ENCODE data around the gene SH3BP1.
"Not testable (repeated sequence)": the region's sequence is repeated elsewhere in the genome, so short reads cannot be mapped to it uniquely, and the experiment has no call there.

The SH3BP1 gene

GRCh38 chr22:37640591-37641560, 1.4 kb downstream of the SH3BP1 start:
- Histone ChIP-seq H3K4me3 (ENCODE audit: low read length) (peak overlapping the region; percentile 81), H3K27ac (ENCODE audit: low read depth, low read length) (no peak overlapping the region), H3K27me3 (ENCODE audit: control insufficient read depth, insufficient read depth, low read length) (no peaks in the 10 kb centered on the region), H3K36me3 (ENCODE audit: control insufficient read depth, insufficient read depth, low read length) (no peaks in the 10 kb centered on the region), H3K4me1 (ENCODE audit: control insufficient read depth, insufficient read depth, low read length) (peaks cover 3% of the 10 kb centered on the region), H3K9ac (ENCODE audit: low read length) (no peak overlapping the region)

DNA sequence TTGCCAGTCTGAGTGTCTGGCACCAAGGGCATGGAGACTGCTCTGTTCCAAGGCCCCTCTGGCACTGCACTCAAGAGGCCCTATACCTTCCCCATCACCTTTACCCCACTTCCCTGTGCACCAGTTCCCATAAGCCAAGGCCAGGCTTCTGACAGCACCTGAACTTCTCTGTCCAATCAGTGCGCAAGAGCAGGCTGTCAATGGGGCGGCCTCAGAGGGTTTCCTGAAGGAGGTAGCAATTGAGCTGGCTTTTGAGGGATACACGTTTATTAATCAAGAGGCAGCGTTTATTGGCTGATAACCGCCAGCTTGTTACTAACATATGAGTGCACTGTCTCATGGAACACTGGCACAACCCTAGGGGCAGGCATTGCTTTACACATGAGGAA, 2.1 kb downstream of the SH3BP1 start:
- peak overlapping the region; percentile 45 for H3K4me3 ChIP-seq (ENCODE audit: low read length)
- H3K27ac ChIP-seq (ENCODE audit: low read depth, low read length) = no peak overlapping the region
- no peaks in the 10 kb centered on the region for H3K36me3 ChIP-seq (ENCODE audit: control insufficient read depth, insufficient read depth, low read length)
- H3K9ac ChIP-seq (ENCODE audit: low read length) = no peak overlapping the region
- peaks cover 3% of the 10 kb centered on the region for H3K4me1 ChIP-seq (ENCODE audit: control insufficient read depth, insufficient read depth, low read length)
- no peaks in the 10 kb centered on the region for H3K27me3 ChIP-seq (ENCODE audit: control insufficient read depth, insufficient read depth, low read length)

DNA sequence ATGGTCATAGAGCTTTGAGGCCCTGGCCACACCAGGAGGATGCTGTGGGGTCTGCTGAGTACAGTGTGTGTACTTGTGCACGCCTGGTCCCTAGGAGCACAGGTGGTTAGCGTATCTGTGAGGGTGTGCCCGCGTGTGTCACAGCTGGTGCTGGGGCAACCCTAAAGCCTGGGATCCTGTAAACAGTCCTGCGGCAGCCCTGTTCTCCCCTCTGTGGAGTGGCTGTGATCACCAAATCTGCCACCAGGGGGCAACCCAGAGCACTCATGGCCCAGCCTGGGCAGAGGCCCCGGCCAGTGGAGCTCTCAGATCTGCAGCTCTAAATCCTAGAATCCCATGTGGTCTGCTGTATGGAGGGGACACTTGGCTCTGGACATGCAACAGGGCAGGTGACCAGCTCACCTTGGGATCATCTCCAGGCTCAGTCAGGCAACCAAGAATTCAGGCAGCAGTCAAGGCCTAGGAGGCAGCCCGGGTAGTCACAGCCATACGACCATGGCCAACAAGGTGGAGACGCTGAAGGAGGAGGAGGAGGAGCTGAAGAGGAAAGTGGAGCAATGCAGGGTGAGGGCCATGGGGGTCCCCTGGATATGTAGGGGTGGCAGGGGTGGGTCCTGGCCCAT, 3.9 kb downstream of the SH3BP1 start:
- H3K36me3 ChIP-seq (ENCODE audit: control insufficient read depth, insufficient read depth, low read length) = no peaks in the 10 kb centered on the region
- H3K9ac ChIP-seq (ENCODE audit: low read length) = no peak overlapping the region
- H3K27ac ChIP-seq (ENCODE audit: low read depth, low read length) = no peak overlapping the region
- H3K27me3 ChIP-seq (ENCODE audit: control insufficient read depth, insufficient read depth, low read length) = no peaks in the 10 kb centered on the region
- peaks cover 3% of the 10 kb centered on the region for H3K4me1 ChIP-seq (ENCODE audit: control insufficient read depth, insufficient read depth, low read length)
- no peak overlapping the region for H3K4me3 ChIP-seq (ENCODE audit: low read length)

DNA sequence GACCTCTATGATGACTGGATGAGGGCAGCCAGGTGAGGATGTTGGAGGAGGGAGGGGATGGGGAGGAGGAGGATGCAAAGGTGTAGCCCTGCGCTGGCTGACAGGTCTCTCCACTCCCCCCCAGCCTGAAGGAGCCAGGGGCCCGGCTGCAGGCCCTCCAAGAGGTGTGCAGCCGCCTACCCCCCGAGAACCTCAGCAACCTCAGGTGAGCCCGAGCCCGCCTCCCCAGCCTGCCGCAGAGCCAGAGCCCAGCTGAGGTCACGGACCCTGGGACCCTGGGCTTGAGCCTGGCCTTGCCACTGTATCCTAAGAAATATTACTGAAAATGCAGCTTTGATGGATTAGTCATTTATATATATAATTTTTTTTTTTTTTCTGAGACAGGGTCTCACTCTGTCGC, 7.8 kb downstream of the SH3BP1 start:
- no peak overlapping the region for H3K4me3 ChIP-seq (ENCODE audit: low read length)
- H3K27ac ChIP-seq (ENCODE audit: low read depth, low read length) = no peak overlapping the region
- peaks cover 11% of the 10 kb centered on the region for H3K36me3 ChIP-seq (ENCODE audit: control insufficient read depth, insufficient read depth, low read length)

DNA sequence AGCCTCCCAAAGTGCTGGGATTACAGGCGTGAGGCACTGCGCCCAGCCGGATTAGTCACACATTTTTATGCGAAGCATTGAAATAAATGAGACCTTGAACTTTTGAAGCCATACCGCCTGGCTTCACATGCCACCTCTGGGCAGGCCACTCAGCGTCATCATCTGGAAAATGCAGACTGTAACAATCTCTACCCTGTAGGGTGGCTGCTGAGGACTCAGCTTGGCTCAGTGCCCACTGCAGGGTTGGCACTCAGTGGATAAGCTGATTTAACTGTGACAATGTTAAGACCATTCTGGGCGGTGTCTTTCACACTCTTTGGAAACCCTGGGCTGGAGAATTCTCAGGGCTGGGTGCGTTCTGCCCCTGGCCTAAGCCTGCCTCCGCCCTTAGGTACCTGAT, 8.5 kb downstream of the SH3BP1 start:
- no peak overlapping the region for H3K27ac ChIP-seq (ENCODE audit: low read depth, low read length)
- no peak overlapping the region for H3K9ac ChIP-seq (ENCODE audit: low read length)
- H3K27me3 ChIP-seq (ENCODE audit: control insufficient read depth, insufficient read depth, low read length) = no peaks in the 10 kb centered on the region
- H3K36me3 ChIP-seq (ENCODE audit: control insufficient read depth, insufficient read depth, low read length) = peaks cover 11% of the 10 kb centered on the region
- no peak overlapping the region for H3K4me3 ChIP-seq (ENCODE audit: low read length)
- no peaks in the 10 kb centered on the region for H3K4me1 ChIP-seq (ENCODE audit: control insufficient read depth, insufficient read depth, low read length)

More for the DNA sequence above, 7.8 kb downstream of the SH3BP1 start:
- Histone ChIP-seq H3K4me1 (ENCODE audit: control insufficient read depth, insufficient read depth, low read length) (no peaks in the 10 kb centered on the region), H3K9ac (ENCODE audit: low read length) (no peak overlapping the region), H3K27me3 (ENCODE audit: control insufficient read depth, insufficient read depth, low read length) (no peaks in the 10 kb centered on the region)

DNA sequence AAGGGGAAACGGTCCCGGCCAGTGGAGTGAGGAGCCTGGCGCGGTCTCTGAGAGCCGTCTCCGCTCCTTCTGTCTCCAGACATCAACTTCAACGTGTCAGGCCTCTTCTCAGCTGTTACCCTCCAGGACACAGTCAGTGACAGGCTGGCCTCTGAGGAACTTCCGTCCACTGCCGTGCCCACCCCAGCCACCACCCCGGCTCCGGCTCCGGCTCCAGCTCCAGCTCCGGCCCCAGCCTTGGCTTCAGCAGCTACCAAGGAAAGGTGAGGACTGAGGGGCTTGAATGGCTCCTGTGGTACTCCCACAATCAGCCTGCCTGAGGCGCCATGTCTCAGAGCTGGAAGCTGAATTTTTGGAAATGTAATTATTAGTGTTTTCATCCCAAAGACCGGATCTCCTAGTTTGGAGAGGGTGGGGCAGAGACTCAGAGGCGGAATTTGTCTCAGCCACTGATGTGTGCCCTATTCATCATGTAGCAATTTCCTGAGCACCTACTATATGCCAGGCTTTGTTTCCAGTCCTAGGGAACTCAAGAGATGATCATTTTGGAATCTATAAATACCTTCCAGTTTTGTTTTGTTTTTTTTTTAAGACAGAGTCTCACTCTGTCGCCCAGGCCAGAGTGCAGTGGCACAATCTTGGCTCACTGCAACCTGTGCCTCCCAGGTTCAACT, 11.1 kb downstream of the SH3BP1 start:
- no peak overlapping the region for H3K4me3 ChIP-seq (ENCODE audit: low read length)
- H3K4me1 ChIP-seq (ENCODE audit: control insufficient read depth, insufficient read depth, low read length) = no peaks in the 10 kb centered on the region
- H3K27ac ChIP-seq (ENCODE audit: low read depth, low read length) = no peak overlapping the region
- H3K36me3 ChIP-seq (ENCODE audit: control insufficient read depth, insufficient read depth, low read length) = peaks cover 11% of the 10 kb centered on the region
- H3K9ac ChIP-seq (ENCODE audit: low read length) = no peak overlapping the region
- no peaks in the 10 kb centered on the region for H3K27me3 ChIP-seq (ENCODE audit: control insufficient read depth, insufficient read depth, low read length)

GRCh38 chr22:37654563-37655251, 15.2 kb downstream of the SH3BP1 start:
- Histone ChIP-seq H3K27ac (ENCODE audit: low read depth, low read length) (no peak overlapping the region), H3K4me1 (ENCODE audit: control insufficient read depth, insufficient read depth, low read length) (peaks cover 11% of the 10 kb centered on the region), H3K9ac (ENCODE audit: low read length) (no peak overlapping the region), H3K27me3 (ENCODE audit: control insufficient read depth, insufficient read depth, low read length) (no peaks in the 10 kb centered on the region), H3K4me3 (ENCODE audit: low read length) (no peak overlapping the region), H3K36me3 (ENCODE audit: control insufficient read depth, insufficient read depth, low read length) (peaks cover 9% of the 10 kb centered on the region)

- Histone ChIP-seq H3K4me3 (ENCODE audit: low read length) (no peak overlapping the region), H3K27ac (ENCODE audit: low read depth, low read length) (no peak overlapping the region), H3K4me1 (ENCODE audit: control insufficient read depth, insufficient read depth, low read length) (peaks cover 16% of the 10 kb centered on the region), H3K36me3 (ENCODE audit: control insufficient read depth, insufficient read depth, low read length) (peaks cover 4% of the 10 kb centered on the region), H3K27me3 (ENCODE audit: control insufficient read depth, insufficient read depth, low read length) (no peaks in the 10 kb centered on the region), H3K9ac (ENCODE audit: low read length) (no peak overlapping the region)
Measured at GRCh38 chr22:37655252-37655563, 15.7 kb downstream of the SH3BP1 start.

GRCh38 chr22:37656583-37656982, 17.1 kb downstream of the SH3BP1 start:
- not testable (repeated sequence) for H3K27ac ChIP-seq (ENCODE audit: low read depth, low read length); H3K36me3 ChIP-seq (ENCODE audit: control insufficient read depth, insufficient read depth, low read length); H3K27me3 ChIP-seq (ENCODE audit: control insufficient read depth, insufficient read depth, low read length); H3K9ac ChIP-seq (ENCODE audit: low read length); H3K4me3 ChIP-seq (ENCODE audit: low read length)
- peaks cover 27% of the 10 kb centered on the region for H3K4me1 ChIP-seq (ENCODE audit: control insufficient read depth, insufficient read depth, low read length)

DNA sequence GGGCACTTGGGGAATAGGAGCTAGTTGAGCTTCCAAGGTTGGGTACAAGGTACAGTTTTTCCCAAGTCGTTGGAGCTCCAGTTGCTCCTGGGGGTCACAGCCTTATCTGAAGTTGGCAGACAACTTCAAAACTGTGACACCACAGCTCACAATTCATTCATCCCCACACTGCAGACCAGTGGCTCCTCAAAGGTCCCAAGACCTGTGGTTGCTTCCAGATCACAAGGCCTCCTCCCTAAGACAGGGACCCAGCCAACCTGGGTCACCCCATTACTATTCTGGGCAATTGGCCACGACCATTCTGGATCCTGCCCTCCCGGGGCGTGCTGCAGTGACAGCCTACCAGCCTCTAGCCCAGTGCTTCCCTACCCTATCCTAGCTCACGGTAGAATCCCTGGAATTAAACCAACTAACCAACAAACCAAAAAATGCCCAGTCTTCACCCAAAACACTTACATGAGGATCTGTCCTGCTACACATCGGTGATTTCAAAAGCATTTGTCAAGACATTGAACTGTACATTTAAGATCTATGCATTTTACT, 18.2 kb downstream of the SH3BP1 start:
- Histone ChIP-seq H3K4me3 (ENCODE audit: low read length) (peak overlapping the region; percentile 80), H3K9ac (ENCODE audit: low read length) (peak overlapping the region; percentile 51), H3K27ac (ENCODE audit: low read depth, low read length) (peak overlapping the region; percentile 89), H3K4me1 (ENCODE audit: control insufficient read depth, insufficient read depth, low read length) (peaks cover 30% of the 10 kb centered on the region), H3K36me3 (ENCODE audit: control insufficient read depth, insufficient read depth, low read length) (no peaks in the 10 kb centered on the region), H3K27me3 (ENCODE audit: control insufficient read depth, insufficient read depth, low read length) (no peaks in the 10 kb centered on the region)

- Histone ChIP-seq H3K36me3 (ENCODE audit: control insufficient read depth, insufficient read depth, low read length) (no peaks in the 10 kb centered on the region), H3K9ac (ENCODE audit: low read length) (peak within 1 kb of the TSS; percentile 82), H3K4me3 (ENCODE audit: low read length) (peak within 1 kb of the TSS; percentile 90), H3K27ac (ENCODE audit: low read depth, low read length) (peak within 1 kb of the TSS; percentile 89), H3K4me1 (ENCODE audit: control insufficient read depth, insufficient read depth, low read length) (peaks cover 30% of the 10 kb centered on the region), H3K27me3 (ENCODE audit: control insufficient read depth, insufficient read depth, low read length) (no peaks in the 10 kb centered on the region)
Measured at GRCh38 chr22:37658133-37659065, 18.9 kb downstream of the SH3BP1 start, which contains the start of gene PDXP. TSS of gene PDXP (plus strand) at chr22:37658723. CDS start at chr22:37658783, 60 bp downstream.

Measured in rectal smooth muscle tissue (tissue), 1 donor.